ENCODE results near the gene PTPRZ1. TPM values are rescaled to one million over a fixed set of nuclear protein-coding genes. Genes with fewer than 3 reads are reported as not detected.

The PTPRZ1 gene
- total RNA-seq, 1 experiment from 2014 or later, result not detected

- DNase-seq (ENCODE audit: extremely low read depth, low read depth), result no peak
These were observed 222.7 kb downstream of the PTPRZ1 start for GRCh38 chr7:122095642-122096041.

- DNase-seq (ENCODE audit: extremely low read depth, low read depth), result no peak
These were observed 227.1 kb downstream of the PTPRZ1 start for GRCh38 chr7:122100021-122100420.

DNA sequence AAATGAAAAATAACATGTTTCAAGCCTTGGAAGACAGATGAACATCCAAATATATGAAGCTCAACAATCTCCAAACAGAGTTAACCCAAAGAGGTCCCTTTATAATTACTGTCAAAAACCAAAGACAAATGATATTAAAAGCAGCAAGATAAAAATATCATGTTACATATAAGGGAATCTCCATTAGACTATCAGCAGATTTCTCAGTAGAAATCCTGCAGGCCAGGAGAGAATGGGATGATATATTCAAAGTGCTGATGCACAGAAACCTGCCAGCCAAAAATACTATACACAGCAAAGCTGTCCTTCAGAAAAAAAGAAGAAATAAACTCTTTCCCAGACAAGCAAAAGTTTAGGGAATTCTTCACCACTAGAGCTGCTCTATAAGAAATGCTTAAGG lies 230.1 kb downstream of the PTPRZ1 start:
- DNase-seq (ENCODE audit: extremely low read depth, low read depth), result no peak

Small RNA genes lying within 50 kb of the gene (small RNA-seq; reads per million reads assigned to genes)
- 0 reads per million in 2 experiments for gene RNU7-154P
